ACC112 (cell line): ENCODE measurements around the gene RPP14.

Experiments used
- H2AFZ ChIP-seq: fragments of 200-600 bp; sonication (generic); one replicate; pipeline ENCODE4 v1.6.0; 2017; ENCODE audit warnings: antibody characterized with exemption, low read length; ENCODE audit not compliant: unreplicated experiment
- H3K27ac ChIP-seq: fragments of 200-600 bp; sonication (generic); 2 replicates; pipeline ENCODE4 v1.5.1; 2014; ENCODE audit warnings: low read depth, mild to moderate bottlenecking, antibody characterized with exemption, low read length, moderate library complexity
- H3K27me3 ChIP-seq: fragments of 200-600 bp; sonication (generic); 2 replicates; pipeline ENCODE4 v1.6.1; 2014; ENCODE audit warnings: mild to moderate bottlenecking, antibody characterized with exemption, low read length, moderate library complexity, mixed read lengths; ENCODE audit not compliant: insufficient read depth
- H3K36me3 ChIP-seq: fragments of 200-600 bp; sonication (generic); 2 replicates; pipeline ENCODE4 v1.6.1; 2016; ENCODE audit warnings: mild to moderate bottlenecking, antibody characterized with exemption, low read length, moderate library complexity, mixed read lengths; ENCODE audit not compliant: insufficient read depth
- H3K4me1 ChIP-seq: fragments of 200-600 bp; sonication (generic); one replicate; pipeline ENCODE4 v1.6.1; 2016; ENCODE audit warnings: low read length, mixed read lengths; ENCODE audit not compliant: insufficient read depth, unreplicated experiment, control insufficient read depth
- H3K4me3 ChIP-seq: fragments of 200-600 bp; sonication (generic); 2 replicates; pipeline ENCODE4 v1.5.1; 2014; ENCODE audit warnings: mild to moderate bottlenecking, low read depth, low read length
- H3K79me2 ChIP-seq: fragments of 200-600 bp; sonication (generic); one replicate; pipeline ENCODE4 v1.6.0; 2016; ENCODE audit warnings: low read length; ENCODE audit not compliant: control insufficient read depth, unreplicated experiment, insufficient read depth

RPP14 gene

GRCh38 chr3:58321791-58322190, 15.7 kb downstream of the RPP14 start:
- peaks cover 3% of the 10 kb centered on the region; the same call in 1 of the 2 replicates for H3K36me3 ChIP-seq
- H3K27me3 ChIP-seq = no peaks in the 10 kb centered on the region
- H3K27ac ChIP-seq = no peak overlapping the region
- H3K4me3 ChIP-seq = no peak overlapping the region
- H3K4me1 ChIP-seq = peaks cover 27% of the 10 kb centered on the region
- no peak overlapping the region for H2AFZ ChIP-seq
- H3K79me2 ChIP-seq = no peaks in the 10 kb centered on the region

DNA sequence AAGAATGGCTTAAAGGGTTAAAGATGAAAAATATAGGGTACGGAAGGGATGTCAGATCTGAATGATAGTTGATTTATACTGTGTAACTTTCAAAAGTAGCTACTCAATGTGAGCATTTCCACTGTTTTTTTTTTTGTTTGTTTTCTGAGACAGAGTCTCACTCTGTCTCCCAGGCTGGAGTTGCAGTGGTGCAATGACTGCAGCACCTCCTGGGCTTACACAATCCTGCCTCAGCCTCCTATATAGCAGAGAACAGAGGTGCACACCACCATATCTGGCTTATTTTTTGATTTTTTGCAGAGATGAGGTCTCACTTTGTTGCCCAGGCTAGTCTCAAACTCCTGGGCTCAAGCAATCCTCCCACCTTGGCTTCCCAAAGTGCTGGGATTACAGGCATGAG, 16.7 kb downstream of the RPP14 start:
- Histone ChIP-seq H3K27me3 (no peaks in the 10 kb centered on the region), H3K4me3 (no peak overlapping the region), H2AFZ (no peak overlapping the region), H3K79me2 (no peaks in the 10 kb centered on the region), H3K27ac (no peak overlapping the region), H3K36me3 (0 out of 2 replicates have a peak, but pooled peaks cover 3% of the 10 kb centered on the region), H3K4me1 (peaks cover 27% of the 10 kb centered on the region)

DNA sequence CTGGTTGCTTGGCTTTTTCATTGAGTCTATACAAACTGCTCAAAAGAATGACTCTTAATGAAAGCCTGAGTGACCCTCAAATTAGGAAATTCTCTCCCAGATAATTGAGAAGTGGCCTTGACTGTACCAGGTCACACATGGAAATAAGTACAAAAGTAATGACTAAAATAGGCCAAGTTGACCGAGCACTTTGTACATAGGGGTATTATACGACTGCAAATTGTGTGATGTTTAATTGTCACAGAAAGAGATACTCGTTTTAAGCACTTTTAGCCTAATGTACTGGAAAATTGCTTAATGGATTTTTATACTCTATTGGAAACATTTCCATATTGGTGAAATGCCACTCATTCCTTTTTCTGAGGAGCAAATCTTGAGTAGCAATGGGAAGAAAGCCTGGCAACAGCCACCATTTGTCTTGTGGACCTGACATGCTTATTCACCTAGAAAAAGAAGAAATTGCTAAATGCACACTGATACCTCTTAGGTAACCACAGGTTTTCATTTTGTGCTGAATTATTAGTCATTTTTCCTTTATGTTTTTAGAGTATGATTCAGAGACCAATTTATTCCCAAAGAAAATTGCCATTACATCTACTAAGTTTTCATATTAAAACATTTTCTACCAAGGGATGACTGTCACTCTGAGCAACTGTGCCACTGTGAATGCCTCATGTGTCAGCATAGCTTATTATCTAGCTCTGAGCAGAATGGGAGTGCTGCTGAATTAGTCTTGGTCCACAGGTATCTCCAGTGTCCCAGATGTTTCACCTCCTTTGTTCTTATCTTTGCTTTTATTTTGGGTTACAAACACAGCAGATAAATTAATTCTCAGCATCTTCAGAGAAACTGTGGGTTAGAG, 17.7 kb downstream of the RPP14 start:
- Histone ChIP-seq H3K4me3 (no peak overlapping the region), H3K4me1 (peaks cover 27% of the 10 kb centered on the region), H2AFZ (no peak overlapping the region), H3K36me3 (0 out of 2 replicates have a peak, but pooled peaks cover 3% of the 10 kb centered on the region), H3K27me3 (no peaks in the 10 kb centered on the region), H3K79me2 (no peaks in the 10 kb centered on the region), H3K27ac (peak overlapping the region; percentile 14; the same call in 1 of the 2 replicates)

DNA sequence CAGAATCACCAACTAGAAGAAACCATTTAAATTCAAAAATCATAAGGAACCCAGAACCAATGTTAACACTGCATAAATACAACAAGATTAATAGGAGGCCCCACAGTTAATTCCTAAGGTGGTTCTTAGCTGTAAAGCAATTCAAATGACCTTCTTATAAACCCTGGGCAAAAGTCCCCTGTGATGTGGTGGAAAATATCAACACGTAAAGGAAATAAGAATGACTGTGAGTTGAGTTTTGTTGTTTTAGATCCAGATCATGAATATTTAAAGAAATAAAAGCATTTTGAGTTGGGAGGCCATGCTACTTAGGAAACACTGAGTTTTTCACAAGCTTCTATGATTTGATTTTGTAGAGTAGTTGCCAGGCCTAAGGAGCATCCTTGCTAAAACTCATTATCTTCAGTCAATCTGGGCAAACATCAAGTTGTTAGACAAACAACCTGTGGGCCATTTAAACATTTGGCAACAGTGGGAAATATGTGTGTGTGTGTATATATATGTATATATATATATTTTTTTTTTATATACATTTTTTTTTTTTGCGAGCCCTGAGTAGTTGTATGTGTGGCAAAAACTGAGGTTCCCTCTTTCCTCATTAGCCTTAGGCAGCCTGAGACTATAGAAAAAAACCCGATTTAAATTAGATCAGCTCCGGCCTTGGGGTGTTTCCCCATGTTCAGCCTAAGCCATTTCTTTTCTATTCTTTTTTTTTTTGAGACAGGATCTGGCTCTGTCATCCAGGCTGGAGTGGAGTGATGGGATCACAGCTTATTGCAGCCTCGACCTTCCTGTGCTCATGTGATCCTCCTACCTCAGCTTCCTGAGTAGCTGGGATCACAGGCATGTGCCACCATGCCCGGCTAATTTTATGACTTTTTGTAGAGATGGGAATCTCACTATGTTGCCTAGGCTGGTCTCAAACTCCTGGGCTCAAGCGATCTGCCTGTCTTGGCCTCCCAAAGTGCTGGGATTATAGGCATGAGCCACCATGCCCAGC, 18.6 kb downstream of the RPP14 start:
- Histone ChIP-seq H3K36me3 (0 out of 2 replicates have a peak, but pooled peaks cover 3% of the 10 kb centered on the region), H3K4me1 (peaks cover 27% of the 10 kb centered on the region), H2AFZ (peak overlapping the region; percentile 66), H3K4me3 (no peak overlapping the region), H3K79me2 (no peaks in the 10 kb centered on the region), H3K27me3 (no peaks in the 10 kb centered on the region), H3K27ac (peak overlapping the region; percentile 64)

GRCh38 chr3:58325525-58325992, 19.5 kb downstream of the RPP14 start:
- Histone ChIP-seq H3K27me3 (no peaks in the 10 kb centered on the region), H2AFZ (peak overlapping the region; percentile 66), H3K36me3 (0 out of 2 replicates have a peak, but pooled peaks cover 3% of the 10 kb centered on the region), H3K79me2 (no peaks in the 10 kb centered on the region), H3K27ac (peak overlapping the region; percentile 64), H3K4me1 (peaks cover 30% of the 10 kb centered on the region), H3K4me3 (no peak overlapping the region)

DNA sequence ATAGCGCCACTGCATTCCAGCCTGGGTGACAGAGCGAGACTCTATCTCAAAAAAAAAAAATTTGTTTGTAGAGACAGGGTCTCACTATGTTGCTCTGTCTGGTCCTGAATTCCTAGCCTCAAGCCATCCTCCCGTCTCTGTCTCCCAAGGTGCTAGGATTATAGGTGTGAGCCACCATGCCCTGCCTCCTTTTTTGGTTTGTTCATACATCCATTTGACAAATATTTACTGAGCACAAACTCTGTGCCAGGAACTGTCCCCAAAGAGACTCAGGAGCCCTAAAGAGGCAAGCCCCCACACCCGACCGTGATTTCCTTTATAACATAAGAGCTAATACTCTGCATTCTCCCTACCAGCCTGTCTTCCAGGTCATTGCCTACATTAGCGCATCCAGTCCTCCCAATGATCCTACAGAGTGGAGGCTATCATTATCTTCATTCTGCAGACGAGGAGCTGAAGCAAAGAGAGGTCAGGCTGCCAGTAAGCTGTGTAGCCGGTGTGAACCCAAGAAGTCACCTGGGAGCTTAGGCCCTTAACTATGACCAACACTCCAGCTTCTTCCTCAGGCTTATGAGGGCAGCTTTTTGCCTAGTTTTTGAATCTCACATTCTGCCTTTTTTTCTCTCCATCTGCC, 20.3 kb downstream of the RPP14 start:
- H2AFZ ChIP-seq = no peak overlapping the region
- H3K4me1 ChIP-seq = peaks cover 34% of the 10 kb centered on the region

GRCh38 chr3:58329150-58329921, 23.3 kb downstream of the RPP14 start:
- peaks cover 22% of the 10 kb centered on the region for H3K4me1 ChIP-seq
- H2AFZ ChIP-seq = no peak overlapping the region
- H3K4me3 ChIP-seq = no peak overlapping the region
- H3K36me3 ChIP-seq = no peaks in the 10 kb centered on the region
- H3K27me3 ChIP-seq = no peaks in the 10 kb centered on the region
- no peak overlapping the region for H3K27ac ChIP-seq
- H3K79me2 ChIP-seq = peaks cover 18% of the 10 kb centered on the region

More for the DNA sequence above, 20.3 kb downstream of the RPP14 start:
- H3K27me3 ChIP-seq = no peaks in the 10 kb centered on the region
- H3K36me3 ChIP-seq = no peaks in the 10 kb centered on the region
- H3K27ac ChIP-seq = no peak overlapping the region
- no peak overlapping the region for H3K4me3 ChIP-seq
- H3K79me2 ChIP-seq = no peaks in the 10 kb centered on the region

GRCh38 chr3:58329922-58330413, 23.9 kb downstream of the RPP14 start:
- no peak overlapping the region for H3K4me3 ChIP-seq

DNA sequence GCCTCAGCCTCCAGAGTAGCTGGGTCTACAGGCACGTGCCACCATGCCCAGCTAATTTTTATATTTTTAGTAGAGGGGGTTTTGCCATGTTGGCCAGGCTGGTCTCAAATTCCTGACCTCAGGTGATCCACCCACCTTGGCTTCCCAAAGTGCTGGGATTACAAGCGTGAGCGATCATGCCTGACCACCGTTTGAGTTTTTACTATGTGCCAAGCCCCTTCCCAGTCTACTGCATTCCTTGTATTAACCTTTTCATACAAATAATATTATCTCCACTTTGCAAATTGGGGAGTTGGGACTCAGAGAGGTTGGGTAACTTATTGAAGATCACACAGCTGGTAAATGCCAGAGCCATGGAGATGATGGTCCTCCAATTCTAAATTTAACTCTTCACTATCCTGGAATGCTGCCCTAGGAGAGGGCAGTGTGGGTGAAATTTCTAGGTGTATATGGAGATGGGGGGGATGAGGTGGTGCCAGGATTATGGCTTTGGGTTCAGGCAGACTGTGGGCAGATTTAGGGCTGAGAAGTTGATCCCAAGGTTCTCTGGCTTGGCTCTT, 25.6 kb downstream of the RPP14 start:
- Histone ChIP-seq H3K27ac (no peak overlapping the region), H2AFZ (no peak overlapping the region), H3K4me1 (peaks cover 26% of the 10 kb centered on the region), H3K36me3 (no peaks in the 10 kb centered on the region), H3K27me3 (no peaks in the 10 kb centered on the region), H3K79me2 (peaks cover 26% of the 10 kb centered on the region), H3K4me3 (peak overlapping the region; percentile 81; the same call in 1 of the 2 replicates)

More at GRCh38 chr3:58329922-58330413, 23.9 kb downstream of the RPP14 start:
- peaks cover 22% of the 10 kb centered on the region for H3K79me2 ChIP-seq
- no peaks in the 10 kb centered on the region for H3K36me3 ChIP-seq
- H3K27me3 ChIP-seq = no peaks in the 10 kb centered on the region
- no peak overlapping the region for H3K27ac ChIP-seq
- peaks cover 21% of the 10 kb centered on the region for H3K4me1 ChIP-seq
- H2AFZ ChIP-seq = peak overlapping the region; percentile 82
